ENCODE data around the gene HEXIM2. TPM values are rescaled to one million over a fixed set of nuclear protein-coding genes. Genes with fewer than 3 reads are reported as not detected.

The HEXIM2 gene
- polyA plus RNA-seq, 1 donor (not counting 4 experiments of a cell fraction or from before 2014, with no cell fraction given), result 2.3 TPM

- Histone ChIP-seq H3K9me3 (ENCODE audit: control insufficient read depth, low read depth, low read length) (no peaks in the 10 kb centered on the region), H4K20me1 (ENCODE audit: control insufficient read depth, extremely low read depth, insufficient read depth, low read length) (no peaks in the 10 kb centered on the region), H3K9ac (ENCODE audit: control insufficient read depth, extremely low read depth, insufficient read depth, low read length) (peak overlapping the region; percentile 58), H3K4me2 (ENCODE audit: control insufficient read depth, extremely low read depth, insufficient read depth, low read depth, low read length) (peak overlapping the region; percentile 46), H3K4me1 (ENCODE audit: control insufficient read depth, extremely low read depth, insufficient read depth, low read length) (peaks cover 13% of the 10 kb centered on the region), H3K9me1 (ENCODE audit: control insufficient read depth, extremely low read depth, insufficient read depth, low read length) (no peaks in the 10 kb centered on the region), H2AFZ (ENCODE audit: control insufficient read depth, low read length) (peak overlapping the region; percentile 93), H3K27ac (ENCODE audit: control insufficient read depth, insufficient read depth, low read length) (peak overlapping the region; percentile 26), H3K79me2 (ENCODE audit: control insufficient read depth, insufficient read depth, low read length) (no peaks in the 10 kb centered on the region), H3K4me3 (ENCODE audit: control insufficient read depth in 2 of 3, extremely low read depth in 1 of 3, insufficient read depth in 2 of 3, low read depth in 1 of 3, low read length in 3 of 3) (no peak overlapping the region), H3K36me3 (ENCODE audit: control insufficient read depth in 2 of 2, extremely low read depth in 1 of 2, insufficient read depth in 2 of 2, low read length in 2 of 2) (no peaks in the 10 kb centered on the region), H3K27me3 (ENCODE audit: control insufficient read depth, extremely low read depth, insufficient read depth, low read length) (no peaks in the 10 kb centered on the region)
- peak; percentile 97 to 100 (median 98) for TF ChIP-seq CTCF (optimal IDR thresholded peaks at IDR 0.05 in 1 of 3, IDR thresholded peaks at IDR 0.05 in 1 of 3, conservative IDR thresholded peaks at IDR 0.05 in 1 of 3; ENCODE audit: extremely low read depth in 1 of 3, insufficient read depth in 2 of 3, low read length in 3 of 3)
- TF ChIP-seq EZH2 (IDR thresholded peaks at IDR 0.05; ENCODE audit: low read length), result no peak
- dilution Hi-C loops (cut with MboI; ENCODE audit: extremely low pct_ligation_motif_present, low sequenced_read_pairs), result no loop called here
- DNase-seq (ENCODE audit: low read depth, low spot score) (peak; percentile 56), FAIRE-seq (peak; percentile 46)
Observed at GRCh38 chr17:45197555-45198334, 36.1 kb downstream of the HEXIM2 start.

GRCh38 chr17:45200701-45201100 is 39.0 kb downstream of the HEXIM2 start:
- Histone ChIP-seq H4K20me1 (ENCODE audit: control insufficient read depth, extremely low read depth, insufficient read depth, low read length) (no peaks in the 10 kb centered on the region), H3K79me2 (ENCODE audit: control insufficient read depth, insufficient read depth, low read length) (no peaks in the 10 kb centered on the region), H3K9ac (ENCODE audit: control insufficient read depth, extremely low read depth, insufficient read depth, low read length) (no peak overlapping the region), H3K4me2 (ENCODE audit: control insufficient read depth, extremely low read depth, insufficient read depth, low read depth, low read length) (no peak overlapping the region), H3K9me3 (ENCODE audit: control insufficient read depth, low read depth, low read length) (no peaks in the 10 kb centered on the region), H3K27ac (ENCODE audit: control insufficient read depth, insufficient read depth, low read length) (no peak overlapping the region), H2AFZ (ENCODE audit: control insufficient read depth, low read length) (no peak overlapping the region), H3K9me1 (ENCODE audit: control insufficient read depth, extremely low read depth, insufficient read depth, low read length) (no peaks in the 10 kb centered on the region), H3K4me1 (ENCODE audit: control insufficient read depth, extremely low read depth, insufficient read depth, low read length) (peaks cover 13% of the 10 kb centered on the region), H3K4me3 (ENCODE audit: control insufficient read depth in 2 of 3, extremely low read depth in 1 of 3, insufficient read depth in 2 of 3, low read depth in 1 of 3, low read length in 3 of 3) (no peak overlapping the region), H3K36me3 (ENCODE audit: control insufficient read depth in 2 of 2, extremely low read depth in 1 of 2, insufficient read depth in 2 of 2, low read length in 2 of 2) (no peaks in the 10 kb centered on the region), H3K27me3 (ENCODE audit: control insufficient read depth, extremely low read depth, insufficient read depth, low read length) (no peaks in the 10 kb centered on the region)
- no peak for DNase-seq (ENCODE audit: low read depth, low spot score)
- FAIRE-seq, result no peak
- dilution Hi-C loops (cut with MboI; ENCODE audit: extremely low pct_ligation_motif_present, low sequenced_read_pairs), result no loop called here
- TF ChIP-seq EZH2 (IDR thresholded peaks at IDR 0.05; ENCODE audit: low read length), result no peak
- TF ChIP-seq CTCF (optimal IDR thresholded peaks at IDR 0.05 in 1 of 3, IDR thresholded peaks at IDR 0.05 in 1 of 3, conservative IDR thresholded peaks at IDR 0.05 in 1 of 3; ENCODE audit: extremely low read depth in 1 of 3, insufficient read depth in 2 of 3, low read length in 3 of 3), result no peak
